Psoas muscle (tissue), 8 donors: ENCODE measurements around the gene ZSCAN4. TPM values are rescaled to one million over a fixed set of nuclear protein-coding genes. Genes with fewer than 3 reads are reported as not detected.
A peak's percentile ranks its signal among the peaks of the same experiment; 100 is the strongest.

Source experiments
- ATAC-seq, 4 donors: fragments of 200-7000 bp; cut with Tn5 transposase; one replicate each; pipeline ENCODE4 v1.9.1; 2020; ENCODE audit warnings: moderate library complexity in 3 of 4, mild to moderate bottlenecking in 2 of 4
- DNase-seq, 2 donors: peaks; one replicate each; pipeline ENCODE4 v3.0.0-alpha.2; 2020
- H3K27ac ChIP-seq: fragments of 200-600 bp; one replicate; pipeline ENCODE4 v1.8.0; 2022
- H3K27me3 ChIP-seq, 3 donors: fragments of 200-600 bp in 1 of 3; one replicate each; pipeline versions ENCODE4 v1.6.1 to v1.8.0; 2013 to 2022; ENCODE audit warnings: low read length in 2 of 3, mild to moderate bottlenecking in 2 of 3, moderate library complexity in 1 of 3; ENCODE audit not compliant: insufficient read depth in 3 of 3
- H3K36me3 ChIP-seq, 2 donors: fragments of 200-600 bp in 1 of 2; one replicate each; pipeline versions ENCODE4 v1.6.1 to v1.8.0; 2013 to 2022; ENCODE audit warnings: low read depth in 1 of 2, mild to moderate bottlenecking in 1 of 2, moderate library complexity in 1 of 2; ENCODE audit not compliant: insufficient read depth in 1 of 2
- H3K4me1 ChIP-seq: fragments of 200-600 bp; one replicate; pipeline ENCODE4 v1.8.0; 2022
- H3K4me3 ChIP-seq: fragments of 200-600 bp; one replicate; pipeline ENCODE4 v1.8.0; 2022; ENCODE audit warnings: mild to moderate bottlenecking
- H3K9me3 ChIP-seq: fragments of 200-600 bp; one replicate; pipeline ENCODE4 v1.8.0; 2022
- WGBS, 3 donors: extraction: QIAGEN DNeasy Blood & Tissue Kit; methylation state at CpG; one replicate each; pipeline versions ENCODE4 v1.1.6 to v1.1.7; 2013; 5-methylcytosine and 5-hydroxymethylcytosine counted together
- intact Hi-C, 2 donors: fragments of 100-400 bp; cut with DNase I; formaldehyde crosslinking; loops; one replicate each; pipeline versions ENCODE4 v1.11.0 to v1.14.2; 2022
- polyA plus RNA-seq, 3 donors: library from polyadenylated mRNA; stranded (reverse); fragments of 200-250 nt; gene quantifications; one replicate each; pipeline ENCODE4 v1.2.3, GENCODE V29; 2013
- total RNA-seq, 4 donors: library from RNA; stranded (reverse); fragmentation: NEBNext Ultra II Directional in 2 of 4; extraction: Animal tissue kit (Norgen Biotek cat#: 25700) in 2 of 4; gene quantifications; one replicate each; pipeline versions ENCODE4 v1.2.1 to v1.2.4, GENCODE V29; 2021 to 2023
- TF ChIP-seq, protein P1 (sequence below): fragments of 200-600 bp; IDR thresholded peaks from one replicate; pipeline ENCODE4 v1.8.0; 2022; ENCODE audit warnings: antibody characterized with exemption
- donor health status: healthy with polysubstance abuse.
- donor health status: DM: no; HTN: no; CAD: no; lungs with moderate emphysema.
- donor health status: Bipolar disorder and iron deficiency.
- donor health status: healthy.
- donor health status: DM: yes; HTN: yes; CAD: no.
- donor health status: DM: no; HTN: no; CAD: no.
- donor health status: DM: no; HTN: no; CAD: no.
- donor health status: DM: yes; HTN: yes; CAD: no.

The ZSCAN4 gene
- total and polyA plus RNA-seq, 7 donors, result 0.03 TPM; not detected in 6

DNA sequence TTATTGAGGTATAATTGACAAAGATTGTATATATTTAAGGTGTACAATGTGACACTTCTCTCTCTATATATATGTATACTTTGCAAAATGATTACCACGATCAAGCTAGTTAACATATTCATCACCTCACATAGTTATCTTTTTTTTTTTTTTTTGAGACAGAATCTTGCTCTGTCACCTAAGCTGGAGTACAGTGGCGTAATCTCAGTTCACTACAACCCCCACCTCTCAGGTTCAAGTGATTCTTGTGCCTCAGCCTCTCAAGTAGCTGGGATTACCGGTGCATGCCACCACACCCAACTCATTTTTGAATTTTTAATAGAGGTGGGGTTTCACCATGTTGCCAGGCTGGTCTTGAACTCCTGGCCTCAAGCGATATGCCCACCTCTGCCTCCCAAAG lies 3.7 kb downstream of the ZSCAN4 start:
- intact Hi-C loops, result no loop called here
- ATAC-seq, result no peak
- H3K27me3 ChIP-seq, result peaks cover under 1 to 4% (median 2%) of the 10 kb centered on the region in 3 donors
- 70 to 81% (median 80%) methylated on average over 4 of the region's 4 CpGs for WGBS, 3 donors
- H3K4me3 ChIP-seq, result no peak overlapping the region
- TF ChIP-seq, protein P1, sequence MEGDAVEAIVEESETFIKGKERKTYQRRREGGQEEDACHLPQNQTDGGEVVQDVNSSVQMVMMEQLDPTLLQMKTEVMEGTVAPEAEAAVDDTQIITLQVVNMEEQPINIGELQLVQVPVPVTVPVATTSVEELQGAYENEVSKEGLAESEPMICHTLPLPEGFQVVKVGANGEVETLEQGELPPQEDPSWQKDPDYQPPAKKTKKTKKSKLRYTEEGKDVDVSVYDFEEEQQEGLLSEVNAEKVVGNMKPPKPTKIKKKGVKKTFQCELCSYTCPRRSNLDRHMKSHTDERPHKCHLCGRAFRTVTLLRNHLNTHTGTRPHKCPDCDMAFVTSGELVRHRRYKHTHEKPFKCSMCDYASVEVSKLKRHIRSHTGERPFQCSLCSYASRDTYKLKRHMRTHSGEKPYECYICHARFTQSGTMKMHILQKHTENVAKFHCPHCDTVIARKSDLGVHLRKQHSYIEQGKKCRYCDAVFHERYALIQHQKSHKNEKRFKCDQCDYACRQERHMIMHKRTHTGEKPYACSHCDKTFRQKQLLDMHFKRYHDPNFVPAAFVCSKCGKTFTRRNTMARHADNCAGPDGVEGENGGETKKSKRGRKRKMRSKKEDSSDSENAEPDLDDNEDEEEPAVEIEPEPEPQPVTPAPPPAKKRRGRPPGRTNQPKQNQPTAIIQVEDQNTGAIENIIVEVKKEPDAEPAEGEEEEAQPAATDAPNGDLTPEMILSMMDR, result no peak
- no peak for DNase-seq
- H3K27ac ChIP-seq, result no peak overlapping the region
- peaks cover 9% of the 10 kb centered on the region for H3K9me3 ChIP-seq
- H3K36me3 ChIP-seq, result no peaks in the 10 kb centered on the region
- H3K4me1 ChIP-seq, result no peaks in the 10 kb centered on the region

DNA sequence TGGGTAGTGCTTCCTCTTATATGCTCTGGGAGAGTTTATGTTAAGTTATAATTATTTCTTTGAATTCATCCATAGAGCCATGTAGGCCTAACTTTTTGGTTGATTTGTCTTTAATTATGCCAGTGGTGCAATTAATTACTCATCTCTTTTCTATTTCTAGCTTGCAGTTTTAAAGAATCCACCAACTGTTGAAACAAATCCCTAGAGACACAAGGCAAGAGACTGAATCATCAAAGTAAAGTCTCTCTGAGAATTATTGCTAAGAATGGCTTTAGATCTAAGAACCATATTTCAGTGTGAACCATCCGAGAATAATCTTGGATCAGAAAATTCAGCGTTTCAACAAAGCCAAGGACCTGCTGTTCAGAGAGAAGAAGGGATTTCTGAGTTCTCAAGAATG lies 7.1 kb downstream of the ZSCAN4 start:
- Histone ChIP-seq H3K9me3 (peaks cover 9% of the 10 kb centered on the region), H3K36me3 (no peaks in the 10 kb centered on the region), H3K4me3 (no peak overlapping the region), H3K27ac (no peak overlapping the region), H3K27me3 (peaks cover 0 to 3% (median 2%) of the 10 kb centered on the region in 3 donors), H3K4me1 (no peaks in the 10 kb centered on the region)
- ATAC-seq, result no peak
- intact Hi-C loops, result no loop called here
- 52 to 68% (median 60%) methylated on average over 2 of the region's 2 CpGs for WGBS, 3 donors
- DNase-seq, result no peak
- TF ChIP-seq, protein P1, result no peak

DNA sequence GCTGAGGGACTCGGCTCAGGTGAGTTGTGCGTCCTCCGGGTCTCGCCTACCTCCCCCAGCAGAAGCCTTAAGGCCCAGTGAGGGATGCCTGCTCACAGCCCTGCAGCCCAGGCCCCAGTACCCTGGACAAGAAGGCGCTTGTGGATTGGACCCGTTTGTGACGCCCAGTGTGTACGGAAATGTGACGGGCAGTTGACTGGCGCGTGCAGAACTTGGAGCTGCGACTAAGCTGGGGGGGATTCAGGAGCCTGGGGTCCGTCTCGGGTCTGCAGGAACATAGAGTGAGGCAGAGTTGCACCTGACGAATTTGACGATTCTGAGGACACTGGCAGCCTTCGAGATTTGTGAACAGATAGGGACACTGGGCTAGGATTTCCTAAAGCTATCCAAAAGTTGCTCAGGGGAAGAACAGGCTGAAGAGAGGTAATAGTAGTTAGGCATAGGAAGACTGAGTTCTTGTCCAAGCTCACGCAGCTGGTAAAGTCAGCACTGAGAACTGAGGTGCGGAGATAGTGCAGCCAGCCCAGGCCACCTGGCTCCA lies 13.6 kb downstream of the ZSCAN4 start:
- peak overlapping the region; percentile 95 for H3K4me3 ChIP-seq
- peaks cover 6% of the 10 kb centered on the region for H3K4me1 ChIP-seq
- peak overlapping the region; percentile 69 for H3K27ac ChIP-seq
- no peak for DNase-seq
- 2 to 4% (median 2%) methylated on average over 19 of the region's 19 CpGs for WGBS, 3 donors
- ATAC-seq, result no peak
- intact Hi-C loops, result no loop called here
- H3K27me3 ChIP-seq, result no peaks in the 10 kb centered on the region
- peaks cover 44% of the 10 kb centered on the region for H3K9me3 ChIP-seq
- TF ChIP-seq, protein P1, result no peak
- H3K36me3 ChIP-seq, result peaks cover 14 to 34% of the 10 kb centered on the region in 2 donors

DNA sequence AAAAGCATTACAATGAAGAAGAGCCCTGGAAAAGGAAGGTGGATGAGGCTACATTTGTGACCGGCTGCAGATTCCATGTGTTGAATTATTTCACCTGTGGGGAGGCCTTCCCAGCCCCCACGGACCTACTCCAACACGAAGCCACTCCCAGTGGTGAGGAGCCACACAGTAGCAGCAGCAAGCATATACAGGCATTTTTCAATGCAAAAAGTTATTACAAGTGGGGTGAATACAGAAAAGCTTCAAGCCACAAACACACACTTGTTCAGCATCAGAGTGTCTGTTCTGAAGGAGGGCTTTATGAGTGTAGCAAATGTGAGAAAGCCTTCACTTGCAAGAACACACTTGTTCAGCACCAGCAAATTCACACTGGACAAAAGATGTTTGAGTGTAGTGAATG lies 18.0 kb downstream of the ZSCAN4 start:
- 97 to 100% (median 98%) methylated on average over 3 of the region's 3 CpGs for WGBS, 3 donors
- ATAC-seq (no peak), DNase-seq (no peak)
- H3K27me3 ChIP-seq, result no peaks in the 10 kb centered on the region
- peaks cover 6% of the 10 kb centered on the region for H3K4me1 ChIP-seq
- intact Hi-C loops, result no loop called here
- TF ChIP-seq, protein P1, result no peak
- H3K4me3 ChIP-seq, result no peak overlapping the region
- H3K9me3 ChIP-seq, result peaks cover 83% of the 10 kb centered on the region
- peaks cover 24 to 43% of the 10 kb centered on the region in 2 donors for H3K36me3 ChIP-seq
- no peak overlapping the region for H3K27ac ChIP-seq
